MM.1S (cell line): Measurements from ENCODE around the gene HMOX2.

Source experiments
- DNase-seq: peaks from one replicate; pipeline ENCODE4 v3.0.0-alpha.2; 2015
- H2AFZ ChIP-seq: fragments of 300-600 bp; sonication (generic); 2 replicates; pipeline ENCODE4 v1.6.0; 2016; ENCODE audit warnings: antibody characterized with exemption, low read length
- H3F3A ChIP-seq: fragments of 300-600 bp; sonication (generic); 2 replicates; pipeline ENCODE4 v1.6.1; 2016; ENCODE audit warnings: mild to moderate bottlenecking, antibody characterized with exemption, low read length, moderate library complexity, mixed read lengths; ENCODE audit not compliant: insufficient read depth
- H3K27ac ChIP-seq: fragments of 300-600 bp; sonication (generic); 2 replicates; pipeline ENCODE4 v1.5.1; 2016; ENCODE audit warnings: mild to moderate bottlenecking, low read length
- H3K27me3 ChIP-seq: fragments of 300-600 bp; sonication (generic); replicated peaks from 2 replicates; pipeline ENCODE4 v1.6.0; 2016; ENCODE audit warnings: low read length; ENCODE audit not compliant: insufficient read depth
- H3K36me3 ChIP-seq: fragments of 300-600 bp; sonication (generic); replicated peaks from 2 replicates; pipeline ENCODE4 v1.6.1; 2016; ENCODE audit warnings: mild to moderate bottlenecking, low read length, mixed read lengths; ENCODE audit not compliant: insufficient read depth
- H3K4me1 ChIP-seq: fragments of 300-600 bp; sonication (generic); 2 replicates; pipeline ENCODE4 v1.6.1; 2016; ENCODE audit warnings: low read length, mixed read lengths
- H3K4me2 ChIP-seq: fragments of 300-600 bp; sonication (generic); 2 replicates; pipeline ENCODE4 v1.6.0; 2016; ENCODE audit warnings: low read depth, low read length
- H3K4me3 ChIP-seq: fragments of 300-600 bp; sonication (generic); 2 replicates; pipeline ENCODE4 v1.5.1; 2016; ENCODE audit warnings: low read length, mixed read lengths
- H3K79me2 ChIP-seq: fragments of 300-600 bp; sonication (generic); 2 replicates; pipeline ENCODE4 v1.6.1; 2016; ENCODE audit warnings: mixed run types, low read length, mixed read lengths
- H3K9ac ChIP-seq: fragments of 300-600 bp; sonication (generic); 2 replicates; pipeline ENCODE4 v1.6.1; 2016; ENCODE audit warnings: low read length, mixed read lengths
- H3K9me2 ChIP-seq: fragments of 300-600 bp; sonication (generic); replicated peaks from 2 replicates; pipeline ENCODE4 v1.6.1; 2016; ENCODE audit warnings: mild to moderate bottlenecking, low read length, mixed read lengths; ENCODE audit not compliant: insufficient read depth
- H3K9me3 ChIP-seq: fragments of 300-600 bp; sonication (generic); replicated peaks from 2 replicates; pipeline ENCODE4 v1.6.1; 2016; ENCODE audit warnings: mild to moderate bottlenecking, low read length, mixed read lengths; ENCODE audit not compliant: insufficient read depth
- H4K20me1 ChIP-seq: fragments of 300-600 bp; sonication (generic); 2 replicates; pipeline ENCODE4 v1.6.1; 2016; ENCODE audit warnings: mild to moderate bottlenecking, low read length, moderate library complexity, mixed read lengths; ENCODE audit not compliant: insufficient read depth
- CTCF ChIP-seq: fragments of 300-600 bp; sonication (generic); IDR thresholded peaks from 2 replicates; pipeline ENCODE4 v1.5.1; 2016; ENCODE audit warnings: antibody characterized with exemption, low read length, mixed read lengths
- EZH2 ChIP-seq: fragments of 300-600 bp; sonication (generic); optimal IDR thresholded peaks from 2 replicates; pipeline ENCODE3; 2017; ENCODE audit warnings: low read depth, mild to moderate bottlenecking, antibody characterized with exemption, low read length, mixed read lengths
- EZH2phosphoT487 ChIP-seq: fragments of 300-600 bp; sonication (generic); IDR thresholded peaks from 2 replicates; pipeline ENCODE4 v1.6.1; 2018; ENCODE audit warnings: antibody characterized with exemption, low read length

The HMOX2 gene

GRCh38 chr16:4509420-4509819 is 33.2 kb downstream of the HMOX2 start:
- peaks cover 39% of the 10 kb centered on the region for H3K4me1 ChIP-seq
- no peak for DNase-seq
- H3K36me3 ChIP-seq = 0 out of 2 replicates have a peak, but pooled peaks cover 4% of the 10 kb centered on the region
- H3K9me2 ChIP-seq = no peaks in the 10 kb centered on the region
- H3K4me2 ChIP-seq = no peak overlapping the region
- no peak overlapping the region for H3K4me3 ChIP-seq
- no peak overlapping the region for H3K9ac ChIP-seq
- no peak overlapping the region for H3K27ac ChIP-seq
- H3K79me2 ChIP-seq = peaks cover 57% of the 10 kb centered on the region
- no peak for TF ChIP-seq CTCF
- no peak for TF ChIP-seq EZH2
- no peak for TF ChIP-seq EZH2phosphoT487
- no peaks in the 10 kb centered on the region for H3K9me3 ChIP-seq
- no peaks in the 10 kb centered on the region for H3K27me3 ChIP-seq
- H2AFZ ChIP-seq = no peak overlapping the region
- no peaks in the 10 kb centered on the region for H4K20me1 ChIP-seq
- peaks cover 26% of the 10 kb centered on the region for H3F3A ChIP-seq

GRCh38 chr16:4510131-4510530 is 33.9 kb downstream of the HMOX2 start:
- no peaks in the 10 kb centered on the region for H4K20me1 ChIP-seq
- DNase-seq = no peak
- no peak overlapping the region for H2AFZ ChIP-seq
- no peak overlapping the region for H3K9ac ChIP-seq
- H3K27ac ChIP-seq = no peak overlapping the region
- no peaks in the 10 kb centered on the region for H3K27me3 ChIP-seq
- H3K4me2 ChIP-seq = no peak overlapping the region
- no peak overlapping the region for H3K4me3 ChIP-seq
- H3K9me3 ChIP-seq = no peaks in the 10 kb centered on the region
- peaks cover 60% of the 10 kb centered on the region for H3K79me2 ChIP-seq
- TF ChIP-seq CTCF = no peak
- TF ChIP-seq EZH2 = no peak
- TF ChIP-seq EZH2phosphoT487 = no peak
- H3F3A ChIP-seq = peaks cover 31% of the 10 kb centered on the region
- H3K36me3 ChIP-seq = 0 out of 2 replicates have a peak, but pooled peaks cover 4% of the 10 kb centered on the region
- H3K4me1 ChIP-seq = peaks cover 41% of the 10 kb centered on the region
- no peaks in the 10 kb centered on the region for H3K9me2 ChIP-seq

GRCh38 chr16:4510747-4511426 is 34.7 kb downstream of the HMOX2 start:
- peaks cover 31% of the 10 kb centered on the region for H3F3A ChIP-seq
- H3K4me2 ChIP-seq = no peak overlapping the region
- 0 out of 2 replicates have a peak, but pooled peaks cover 4% of the 10 kb centered on the region for H3K36me3 ChIP-seq
- no peak overlapping the region for H3K4me3 ChIP-seq
- no peak overlapping the region for H2AFZ ChIP-seq
- peaks cover 60% of the 10 kb centered on the region for H3K79me2 ChIP-seq
- H3K27me3 ChIP-seq = no peaks in the 10 kb centered on the region
- TF ChIP-seq EZH2 (no peak), CTCF (no peak), EZH2phosphoT487 (no peak)
- peaks cover 35% of the 10 kb centered on the region for H3K4me1 ChIP-seq
- H3K9ac ChIP-seq = no peak overlapping the region
- H3K9me3 ChIP-seq = no peaks in the 10 kb centered on the region
- H3K9me2 ChIP-seq = no peaks in the 10 kb centered on the region
- H4K20me1 ChIP-seq = no peaks in the 10 kb centered on the region
- DNase-seq = no peak
- no peak overlapping the region for H3K27ac ChIP-seq
